Measurements from ENCODE around the gene IL25. TPM values are rescaled to one million over a fixed set of nuclear protein-coding genes. Genes with fewer than 3 reads are reported as not detected.

IL25 gene
- total and polyA plus RNA-seq, 2 of the 8 experiments (the other 6 are each of a cell fraction or from before 2014, with no cell fraction given): not detected

DNA sequence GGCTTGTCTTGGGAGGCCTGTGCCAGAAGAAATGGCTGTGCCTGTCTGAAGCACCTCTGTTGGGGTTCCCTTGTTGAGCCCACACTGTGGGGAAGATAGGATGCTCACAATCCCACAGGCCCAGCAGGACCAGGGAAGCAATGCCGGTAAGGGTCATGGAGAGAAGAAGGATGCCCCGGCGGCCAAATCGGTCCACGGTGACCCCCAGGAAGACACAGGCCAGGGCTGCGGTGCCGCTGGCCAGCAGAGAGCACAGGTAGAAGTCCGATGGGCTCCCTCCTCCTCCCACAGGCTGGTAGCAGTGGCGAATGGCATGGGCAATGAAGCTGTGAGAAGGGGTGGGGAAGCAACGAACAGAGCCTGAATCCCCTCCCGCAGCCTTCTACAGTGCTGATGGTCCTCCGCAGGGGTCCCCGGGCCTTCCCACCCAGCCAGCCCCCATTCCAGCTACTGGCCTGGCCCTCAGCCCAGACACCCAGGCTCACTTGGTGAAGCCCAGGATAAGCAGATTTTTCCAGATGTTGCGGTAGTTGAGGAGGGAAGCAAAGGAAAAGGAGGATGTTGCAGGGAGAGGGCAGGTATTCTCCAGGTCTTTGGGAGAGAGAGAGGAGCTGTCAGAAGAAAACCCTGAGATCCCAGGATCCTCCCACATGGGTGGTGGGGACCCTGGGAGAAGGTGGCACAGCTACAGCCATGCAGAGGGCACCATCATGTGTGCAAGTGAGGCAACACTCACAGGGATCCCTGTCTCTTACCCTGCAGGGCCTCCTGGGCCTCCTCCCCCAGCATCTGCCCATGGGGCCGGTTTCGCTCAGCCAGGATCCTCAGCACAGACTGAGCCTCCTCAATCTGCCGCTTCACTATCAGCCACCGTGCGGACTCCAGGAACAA, 25.0 kb upstream of the IL25 start:
- H3K9ac ChIP-seq (replicated peaks in 1 of 4; ENCODE audit: extremely low read depth in 1 of 4, low read depth in 3 of 4, low read length in 3 of 4): no peak overlapping the region
- CTCF ChIA-PET (ENCODE audit: partially characterized antibody): interaction anchor here (0.7 to 5.9 kb wide), 13 partner anchors 8 to 366 kb away, joined by 3 to 69 read pairs (median 4); partner anchors contain the start of gene AJUBA
- FAIRE-seq: no peak
- no peak for TF ChIP-seq TAF1 (IDR thresholded peaks at IDR 0.05; ENCODE audit: low read depth, low read length)
- TF ChIP-seq TCF12 (IDR thresholded peaks at IDR 0.05; ENCODE audit: low read depth, low read length): no peak
- no peak for TF ChIP-seq GABPA (IDR thresholded peaks at IDR 0.05; ENCODE audit: borderline replicate concordance, insufficient read depth, low read length)
- no peak for TF ChIP-seq SP2 (IDR thresholded peaks at IDR 0.05; ENCODE audit: low read length)
- TF ChIP-seq EGR1 (IDR thresholded peaks at IDR 0.05; ENCODE audit: borderline replicate concordance, low read depth, low read length): no peak
- TF ChIP-seq CHD2 (IDR thresholded peaks at IDR 0.05; ENCODE audit: low read length): no peak
- TF ChIP-seq JUN (IDR thresholded peaks at IDR 0.05; ENCODE audit: low read depth, low read length): no peak
- TF ChIP-seq ZNF274 (IDR thresholded peaks at IDR 0.05; ENCODE audit: borderline replicate concordance, extremely low read depth, low read length): no peak
- TF ChIP-seq, protein P1, sequence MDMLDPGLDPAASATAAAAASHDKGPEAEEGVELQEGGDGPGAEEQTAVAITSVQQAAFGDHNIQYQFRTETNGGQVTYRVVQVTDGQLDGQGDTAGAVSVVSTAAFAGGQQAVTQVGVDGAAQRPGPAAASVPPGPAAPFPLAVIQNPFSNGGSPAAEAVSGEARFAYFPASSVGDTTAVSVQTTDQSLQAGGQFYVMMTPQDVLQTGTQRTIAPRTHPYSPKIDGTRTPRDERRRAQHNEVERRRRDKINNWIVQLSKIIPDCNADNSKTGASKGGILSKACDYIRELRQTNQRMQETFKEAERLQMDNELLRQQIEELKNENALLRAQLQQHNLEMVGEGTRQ (IDR thresholded peaks at IDR 0.05; ENCODE audit: low read length): no peak

More for the DNA sequence above, 25.0 kb upstream of the IL25 start:
- Histone ChIP-seq H4K20me1 (replicated peaks in 1 of 2; ENCODE audit: control insufficient read depth in 1 of 2, insufficient read depth in 2 of 2, low read length in 2 of 2) (peaks cover 0 to 3% of the 10 kb centered on the region in 2 experiments), H4K8ac (ENCODE audit: extremely low read depth, insufficient read depth, low read length) (no peak overlapping the region; the same call in 1 of the 2 replicates), H3K4me1 (replicated peaks in 1 of 4; ENCODE audit: control insufficient read depth in 3 of 4, insufficient read depth in 4 of 4, low read length in 3 of 4) (peaks cover 0 to 7% (median 2%) of the 10 kb centered on the region in 4 experiments; a peak in 5 of 7 replicates), H3K27me3 (replicated peaks in 1 of 4; ENCODE audit: control insufficient read depth in 3 of 4, extremely low read depth in 1 of 4, insufficient read depth in 3 of 4, low read length in 3 of 4) (peaks cover 0 to 11% (median 3%) of the 10 kb centered on the region in 4 experiments; a peak in 6 of 7 replicates), H2BK120ac (replicated peaks; ENCODE audit: low read depth, low read length) (no peak overlapping the region), H3K4me3 (ENCODE audit: extremely low read depth in 1 of 4, insufficient read depth in 2 of 4, low read depth in 3 of 4, low read length in 4 of 4) (no peak overlapping the region), H3K14ac (ENCODE audit: insufficient read length) (no peak overlapping the region), H2AK5ac (ENCODE audit: low read depth, low read length) (no peak overlapping the region), H3K18ac (ENCODE audit: extremely low read depth, low read length) (no peak overlapping the region), H2BK20ac (ENCODE audit: low read length) (no peak overlapping the region), H3K23me2 (ENCODE audit: low read depth, low read length) (peaks cover 10% of the 10 kb centered on the region), H3K79me2 (ENCODE audit: control insufficient read depth in 1 of 2, insufficient read depth in 2 of 2, low read length in 2 of 2) (no peaks in the 10 kb centered on the region), H3K79me1 (ENCODE audit: low read depth, low read length) (no peaks in the 10 kb centered on the region), H3K27ac (ENCODE audit: low read depth, low read length) (no peak overlapping the region), H2BK15ac (ENCODE audit: low read length) (no peak overlapping the region), H3K9me3 (ENCODE audit: insufficient read depth in 2 of 2, low read depth in 1 of 2, low read length in 1 of 2) (no peaks in the 10 kb centered on the region), H3K56ac (replicated peaks; ENCODE audit: insufficient read length, low read depth, low read length) (no peak overlapping the region), H3K4me2 (ENCODE audit: insufficient read depth in 1 of 2, low read depth in 2 of 2, low read length in 2 of 2) (no peak overlapping the region), H4K91ac (replicated peaks; ENCODE audit: insufficient read length, low read length) (no peak overlapping the region), H4K5ac (ENCODE audit: insufficient read length, low read depth, low read length) (no peak overlapping the region), H2AFZ (ENCODE audit: low read length) (no peak overlapping the region), H3K4ac (replicated peaks; ENCODE audit: insufficient read length, low read depth, low read length) (no peak overlapping the region), H2BK12ac (ENCODE audit: low read depth, low read length) (no peak overlapping the region), H2BK5ac (ENCODE audit: low read depth, low read length) (no peak overlapping the region), H3K36me3 (ENCODE audit: control insufficient read depth in 2 of 4, insufficient read depth in 4 of 4, low read length in 3 of 4) (no peaks in the 10 kb centered on the region), H3K23ac (ENCODE audit: insufficient read length) (no peak overlapping the region)
- POLR2A ChIA-PET (ENCODE audit: partially characterized antibody): interaction anchor here (0.8 to 3.7 kb wide), 5 partner anchors 9 to 26 kb away, joined by 3 to 25 read pairs (median 6); partner anchors contain the start of gene PABPN1
- WGBS, 2 experiments (ENCODE audit: extremely low coverage in 1 of 2, insufficient coverage in 1 of 2, insufficient read length in 1 of 2, insufficient replicate concordance in 2 of 2, low coverage in 1 of 2, low lambda C conversion rate in 2 of 2, missing lambda C conversion rate in 1 of 2): 91% methylated on average over 18 of the region's 19 CpGs; no CpG with 5 or more reads in 1 of the 2 experiments
- no peak for DNase-seq (ENCODE audit: low read depth in 1 of 2, low spot score in 2 of 2)

All from H1 (cell line).